Calu3 (cell line): Measurements from ENCODE around the gene LYPD6. TPM values are rescaled to one million over a fixed set of nuclear protein-coding genes. Genes with fewer than 3 reads are reported as not detected.
"Not testable (repeated sequence)": the region's sequence is repeated elsewhere in the genome, so short reads cannot be mapped to it uniquely, and the experiment has no call there.

ENCODE experiments used
- BruUV-seq: library from RNA; stranded (reverse); fragments of 400-500 nt; replicated peaks from 2 replicates; lab custom pipeline; 2021; lab: Mats Ljungman, UMichigan
- CTCF ChIA-PET: fragments of 300-600 bp; sonication (Branson Sonifier 250); formaldehyde crosslinking; loops from one replicate; lab custom pipeline; 2022; ENCODE audit warnings: antibody characterized with exemption; lab: Charles Lee
- DNase-seq: peaks from one replicate; pipeline ENCODE4 v3.0.0; 2022
- H3K27ac Mint-ChIP-seq: one replicate; pipeline ENCODE4 v1.8.0; 2022; ENCODE audit warnings: mixed read lengths; ENCODE audit not compliant: unreplicated experiment
- H3K27me3 Mint-ChIP-seq: one replicate; pipeline ENCODE4 v1.8.0; 2022; ENCODE audit warnings: mixed read lengths; ENCODE audit not compliant: unreplicated experiment
- H3K36me3 Mint-ChIP-seq: one replicate; pipeline ENCODE4 v1.8.0; 2022; ENCODE audit warnings: mild to moderate bottlenecking, moderate library complexity, mixed read lengths; ENCODE audit not compliant: insufficient read depth, unreplicated experiment
- H3K4me1 Mint-ChIP-seq: one replicate; pipeline ENCODE4 v1.8.0; 2022; ENCODE audit warnings: mild to moderate bottlenecking, low read depth, mixed read lengths; ENCODE audit not compliant: unreplicated experiment
- H3K4me3 Mint-ChIP-seq: one replicate; pipeline ENCODE4 v1.8.0; 2022; ENCODE audit warnings: mild to moderate bottlenecking, low read depth, moderate library complexity, mixed read lengths; ENCODE audit not compliant: unreplicated experiment
- H3K9me3 Mint-ChIP-seq: one replicate; pipeline ENCODE4 v1.8.0; 2022; ENCODE audit warnings: low read depth, mixed read lengths; ENCODE audit not compliant: unreplicated experiment
- intact Hi-C: fragments of 100-400 bp; cut with micrococcal nuclease; formaldehyde crosslinking; loops from one replicate; pipeline ENCODE4 v1.10.0; 2022; ENCODE audit not compliant: unreplicated experiment
- total RNA-seq: library from RNA; stranded (reverse); gene quantifications from 2 replicates; pipeline ENCODE4 v1.2.3, GENCODE V29; 2022
- TF ChIP-seq, protein P1 (sequence below): fragments of 200-600 bp; IDR thresholded peaks from one replicate; pipeline ENCODE4 v1.8.0; 2022; ENCODE audit warnings: antibody characterized with exemption; ENCODE audit not compliant: unreplicated experiment

The LYPD6 gene
- total RNA-seq, 1 experiment from 2014 or later: 3.4 TPM

DNA sequence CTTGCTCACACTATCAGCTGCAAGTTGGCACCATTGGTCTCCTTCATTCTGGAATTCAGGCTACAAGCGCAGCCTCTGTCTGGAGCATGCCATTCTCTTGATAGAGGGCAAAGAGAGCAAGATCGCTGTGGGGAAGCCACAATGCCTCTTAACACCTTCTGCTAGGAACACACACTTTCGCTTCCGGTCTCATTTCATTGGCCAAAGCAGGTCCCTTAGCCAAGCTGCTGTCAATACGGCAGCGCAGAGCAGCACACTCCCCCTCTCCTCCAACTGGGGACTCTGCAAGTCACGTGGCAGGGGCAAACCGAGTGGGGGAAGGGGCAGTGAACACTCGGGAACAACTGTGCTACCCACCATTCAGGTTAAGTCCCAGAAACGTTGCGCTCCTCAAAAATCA is 159.1 kb downstream of the LYPD6 start:
- CTCF ChIA-PET: no interaction called here
- no peak for DNase-seq
- Mint-ChIP-seq H3K4me3 (no peak overlapping the region), H3K27ac (no peak overlapping the region), H3K36me3 (no peaks in the 10 kb centered on the region), H3K4me1 (no peaks in the 10 kb centered on the region), H3K9me3 (no peaks in the 10 kb centered on the region), H3K27me3 (peaks cover 39% of the 10 kb centered on the region)
- BruUV-seq: no TSS peak
- TF ChIP-seq, protein P1, sequence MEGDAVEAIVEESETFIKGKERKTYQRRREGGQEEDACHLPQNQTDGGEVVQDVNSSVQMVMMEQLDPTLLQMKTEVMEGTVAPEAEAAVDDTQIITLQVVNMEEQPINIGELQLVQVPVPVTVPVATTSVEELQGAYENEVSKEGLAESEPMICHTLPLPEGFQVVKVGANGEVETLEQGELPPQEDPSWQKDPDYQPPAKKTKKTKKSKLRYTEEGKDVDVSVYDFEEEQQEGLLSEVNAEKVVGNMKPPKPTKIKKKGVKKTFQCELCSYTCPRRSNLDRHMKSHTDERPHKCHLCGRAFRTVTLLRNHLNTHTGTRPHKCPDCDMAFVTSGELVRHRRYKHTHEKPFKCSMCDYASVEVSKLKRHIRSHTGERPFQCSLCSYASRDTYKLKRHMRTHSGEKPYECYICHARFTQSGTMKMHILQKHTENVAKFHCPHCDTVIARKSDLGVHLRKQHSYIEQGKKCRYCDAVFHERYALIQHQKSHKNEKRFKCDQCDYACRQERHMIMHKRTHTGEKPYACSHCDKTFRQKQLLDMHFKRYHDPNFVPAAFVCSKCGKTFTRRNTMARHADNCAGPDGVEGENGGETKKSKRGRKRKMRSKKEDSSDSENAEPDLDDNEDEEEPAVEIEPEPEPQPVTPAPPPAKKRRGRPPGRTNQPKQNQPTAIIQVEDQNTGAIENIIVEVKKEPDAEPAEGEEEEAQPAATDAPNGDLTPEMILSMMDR: no peak
- intact Hi-C loops: no loop called here

DNA sequence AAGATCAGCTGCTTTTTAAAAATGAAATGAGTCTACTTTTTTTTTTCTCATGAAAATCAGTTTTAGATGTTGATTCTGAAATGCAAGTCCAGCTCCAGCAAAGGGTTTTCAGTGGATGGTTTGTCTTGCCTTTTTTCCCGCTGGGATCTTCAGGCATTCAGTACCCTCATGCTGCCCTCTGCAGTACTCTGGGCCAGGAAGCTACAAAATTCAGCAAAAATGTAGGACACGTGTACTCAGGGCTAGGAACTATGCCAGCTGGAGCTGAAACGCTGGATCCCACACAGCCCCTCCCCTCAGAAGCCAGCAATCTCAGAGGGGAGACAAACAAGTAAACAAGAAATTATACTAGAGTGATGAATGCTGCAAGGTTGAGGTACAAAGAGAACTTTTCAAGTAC is 159.9 kb downstream of the LYPD6 start:
- H3K4me3 Mint-ChIP-seq: no peak overlapping the region

DNA sequence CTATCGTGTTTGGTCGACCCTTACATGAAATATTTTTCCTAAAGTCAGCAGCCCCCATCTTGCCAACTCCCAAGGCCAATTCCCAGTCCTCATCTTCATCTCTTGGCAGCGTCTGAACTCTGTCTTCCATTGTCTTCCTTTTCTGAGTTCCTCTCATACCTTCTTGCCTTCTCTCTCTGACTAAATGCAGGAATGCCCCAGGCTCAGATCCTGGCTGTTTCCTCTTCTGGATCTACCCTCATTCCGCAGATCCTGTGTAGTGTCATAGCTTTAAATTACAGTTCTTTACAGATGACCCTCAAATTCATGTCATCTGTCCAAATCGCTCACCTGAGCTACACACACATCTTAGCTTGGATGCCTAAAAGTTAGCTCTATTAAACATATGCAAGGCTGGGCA is 162.5 kb downstream of the LYPD6 start:
- CTCF ChIA-PET: no interaction called here
- Mint-ChIP-seq H3K27ac (no peak overlapping the region), H3K36me3 (no peaks in the 10 kb centered on the region), H3K4me3 (no peak overlapping the region), H3K27me3 (peaks cover 54% of the 10 kb centered on the region), H3K4me1 (no peaks in the 10 kb centered on the region), H3K9me3 (peaks cover 2% of the 10 kb centered on the region)
- no peak for DNase-seq
- no TSS peak for BruUV-seq
- intact Hi-C loops: no loop called here
- TF ChIP-seq, protein P1: no peak

More for the DNA sequence above, 159.9 kb downstream of the LYPD6 start:
- no TSS peak for BruUV-seq
- H3K4me1 Mint-ChIP-seq: no peaks in the 10 kb centered on the region
- TF ChIP-seq, protein P1: no peak
- no peak overlapping the region for H3K27ac Mint-ChIP-seq
- intact Hi-C loops: no loop called here
- DNase-seq: no peak
- H3K27me3 Mint-ChIP-seq: peaks cover 39% of the 10 kb centered on the region
- CTCF ChIA-PET: no interaction called here
- H3K36me3 Mint-ChIP-seq: no peaks in the 10 kb centered on the region
- no peaks in the 10 kb centered on the region for H3K9me3 Mint-ChIP-seq

DNA sequence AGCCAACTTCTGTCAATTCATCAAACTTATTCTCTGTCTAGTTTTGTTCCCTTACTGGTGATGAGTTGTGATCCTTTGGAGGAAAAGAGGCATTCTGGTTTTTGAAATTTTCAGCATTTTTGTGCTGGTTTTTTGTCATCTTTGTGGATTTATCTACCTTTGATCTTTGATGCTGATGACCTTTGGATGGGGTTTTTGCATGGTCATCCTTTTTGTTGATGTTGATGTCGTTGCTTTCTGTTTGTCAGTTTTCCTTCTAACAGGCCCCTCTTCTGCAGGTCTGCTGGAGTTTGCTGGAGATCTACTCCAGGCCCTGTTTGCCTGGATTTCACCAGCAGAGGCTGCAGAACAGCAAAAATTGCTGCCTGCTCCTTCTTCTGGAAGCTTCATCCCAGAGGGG is 168.8 kb downstream of the LYPD6 start:
- H3K9me3 Mint-ChIP-seq, H3K27ac Mint-ChIP-seq, H3K4me3 Mint-ChIP-seq, DNase-seq, H3K36me3 Mint-ChIP-seq, BruUV-seq, intact Hi-C loops, H3K4me1 Mint-ChIP-seq: not testable (repeated sequence)
- H3K27me3 Mint-ChIP-seq: peaks cover 25% of the 10 kb centered on the region
- CTCF ChIA-PET: interaction anchor here (0.6 kb wide), 1 partner anchor 1062 kb away, joined by 3 read pairs; no protein-coding TSS in a partner anchor

DNA sequence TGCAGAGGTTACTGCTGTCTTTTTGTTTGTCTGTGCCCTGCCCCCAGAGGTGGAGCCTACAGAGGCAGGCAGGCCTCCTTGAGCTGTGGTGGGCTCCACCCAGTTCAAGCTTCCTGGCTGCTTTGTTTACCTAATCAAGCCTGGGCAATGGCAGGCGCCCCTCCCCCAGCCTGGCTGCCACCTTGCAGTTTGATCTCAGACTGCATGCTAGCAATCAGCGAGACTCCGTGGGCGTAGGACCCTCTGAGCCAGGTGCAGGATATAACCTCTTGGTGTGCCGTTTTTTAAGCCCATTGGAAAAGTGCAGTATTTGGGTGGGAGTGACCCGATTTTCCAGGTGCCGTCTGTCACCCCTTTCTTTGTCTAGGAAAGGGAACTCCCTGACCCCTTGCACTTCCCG is 176.4 kb downstream of the LYPD6 start:
- H3K36me3 Mint-ChIP-seq, H3K4me1 Mint-ChIP-seq, BruUV-seq, H3K27ac Mint-ChIP-seq, CTCF ChIA-PET, intact Hi-C loops, H3K4me3 Mint-ChIP-seq, H3K27me3 Mint-ChIP-seq, H3K9me3 Mint-ChIP-seq: not testable (repeated sequence)
- DNase-seq: peak; percentile 6
